Measurements from ENCODE around the gene INPP4B.

The INPP4B gene

DNA sequence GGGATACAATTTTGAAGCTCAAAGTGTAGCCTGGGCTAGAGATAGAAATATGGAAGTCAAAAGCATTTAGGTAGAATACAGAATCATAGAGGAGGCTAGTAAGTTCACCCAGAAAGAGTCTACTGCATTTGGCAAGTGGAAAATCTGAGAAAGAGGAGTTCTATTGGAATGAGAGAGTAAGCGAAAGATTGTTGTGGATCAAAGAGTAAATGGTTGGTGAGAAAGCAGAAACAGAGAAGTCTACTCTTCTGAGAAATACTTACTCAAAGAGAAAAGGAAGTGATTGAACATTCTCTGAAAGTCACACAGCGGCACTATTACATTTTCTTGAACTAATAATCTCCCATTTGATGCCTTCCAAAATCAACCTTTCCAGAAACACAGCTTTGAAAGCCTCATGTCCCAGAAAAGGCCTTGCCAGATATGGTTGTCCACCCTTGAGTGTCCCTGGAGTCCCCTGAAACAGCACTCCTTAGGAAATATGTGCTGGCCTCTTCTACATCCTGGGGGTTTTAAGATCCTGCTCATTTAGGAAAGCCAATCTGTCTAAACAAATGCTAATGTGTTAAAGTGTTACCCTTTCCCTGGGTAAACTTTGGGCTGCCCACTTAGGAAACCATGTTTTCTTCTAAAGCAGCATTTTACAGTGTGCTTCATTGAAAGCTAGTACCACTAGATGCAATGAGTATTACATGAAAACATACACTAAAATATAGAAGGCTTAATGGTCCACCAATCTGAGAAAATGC is 132.6 kb downstream of the INPP4B start:
- H3K27me3 ChIP-seq (replicated peaks; ENCODE audit: control insufficient read depth, insufficient read depth, low read length): no peaks in the 10 kb centered on the region
- TF ChIP-seq, protein P1, sequence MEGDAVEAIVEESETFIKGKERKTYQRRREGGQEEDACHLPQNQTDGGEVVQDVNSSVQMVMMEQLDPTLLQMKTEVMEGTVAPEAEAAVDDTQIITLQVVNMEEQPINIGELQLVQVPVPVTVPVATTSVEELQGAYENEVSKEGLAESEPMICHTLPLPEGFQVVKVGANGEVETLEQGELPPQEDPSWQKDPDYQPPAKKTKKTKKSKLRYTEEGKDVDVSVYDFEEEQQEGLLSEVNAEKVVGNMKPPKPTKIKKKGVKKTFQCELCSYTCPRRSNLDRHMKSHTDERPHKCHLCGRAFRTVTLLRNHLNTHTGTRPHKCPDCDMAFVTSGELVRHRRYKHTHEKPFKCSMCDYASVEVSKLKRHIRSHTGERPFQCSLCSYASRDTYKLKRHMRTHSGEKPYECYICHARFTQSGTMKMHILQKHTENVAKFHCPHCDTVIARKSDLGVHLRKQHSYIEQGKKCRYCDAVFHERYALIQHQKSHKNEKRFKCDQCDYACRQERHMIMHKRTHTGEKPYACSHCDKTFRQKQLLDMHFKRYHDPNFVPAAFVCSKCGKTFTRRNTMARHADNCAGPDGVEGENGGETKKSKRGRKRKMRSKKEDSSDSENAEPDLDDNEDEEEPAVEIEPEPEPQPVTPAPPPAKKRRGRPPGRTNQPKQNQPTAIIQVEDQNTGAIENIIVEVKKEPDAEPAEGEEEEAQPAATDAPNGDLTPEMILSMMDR (IDR thresholded peaks at IDR 0.05; ENCODE audit: insufficient read depth, low read length, poor library complexity, severe bottlenecking): no peak
- no peak overlapping the region for H3K4me3 ChIP-seq (replicated peaks; ENCODE audit: low read depth, low read length)
- DNase-seq (ENCODE audit: extremely low read depth, insufficient read length): no peak
- no peaks in the 10 kb centered on the region for H3K36me3 ChIP-seq (ENCODE audit: control insufficient read depth, insufficient read depth, low read length)

DNA sequence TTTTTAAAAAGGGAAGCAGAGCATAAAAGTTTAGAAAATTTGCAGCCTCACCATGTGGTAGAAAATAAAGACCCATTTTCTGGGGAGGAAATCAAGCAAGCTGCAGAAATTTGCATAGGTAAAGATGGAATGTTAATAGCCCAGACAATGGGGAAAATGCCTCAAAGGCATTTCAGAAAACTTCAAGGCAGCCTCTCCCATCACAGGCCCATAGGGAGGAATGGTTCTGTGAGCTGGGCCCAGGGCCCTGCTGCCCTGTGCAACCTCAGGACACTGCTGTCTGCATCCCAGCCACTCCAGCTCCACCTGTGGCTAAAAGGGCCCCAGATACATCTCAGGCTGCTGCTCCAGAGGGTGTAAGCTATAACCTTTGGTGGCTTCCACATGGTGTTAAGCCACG is 137.9 kb downstream of the INPP4B start:
- Histone ChIP-seq H3K36me3 (ENCODE audit: control insufficient read depth, insufficient read depth, low read length) (no peaks in the 10 kb centered on the region), H3K4me3 (replicated peaks; ENCODE audit: low read depth, low read length) (no peak overlapping the region), H3K27me3 (replicated peaks; ENCODE audit: control insufficient read depth, insufficient read depth, low read length) (no peaks in the 10 kb centered on the region)
- TF ChIP-seq, protein P1 (IDR thresholded peaks at IDR 0.05; ENCODE audit: insufficient read depth, low read length, poor library complexity, severe bottlenecking): no peak
- DNase-seq (ENCODE audit: extremely low read depth, insufficient read length): no peak

GRCh38 chr4:142707401-142707800 is 138.7 kb downstream of the INPP4B start:
- Histone ChIP-seq H3K27me3 (replicated peaks; ENCODE audit: control insufficient read depth, insufficient read depth, low read length) (no peaks in the 10 kb centered on the region), H3K36me3 (ENCODE audit: control insufficient read depth, insufficient read depth, low read length) (no peaks in the 10 kb centered on the region)
- DNase-seq (ENCODE audit: extremely low read depth, insufficient read length): no peak

DNA sequence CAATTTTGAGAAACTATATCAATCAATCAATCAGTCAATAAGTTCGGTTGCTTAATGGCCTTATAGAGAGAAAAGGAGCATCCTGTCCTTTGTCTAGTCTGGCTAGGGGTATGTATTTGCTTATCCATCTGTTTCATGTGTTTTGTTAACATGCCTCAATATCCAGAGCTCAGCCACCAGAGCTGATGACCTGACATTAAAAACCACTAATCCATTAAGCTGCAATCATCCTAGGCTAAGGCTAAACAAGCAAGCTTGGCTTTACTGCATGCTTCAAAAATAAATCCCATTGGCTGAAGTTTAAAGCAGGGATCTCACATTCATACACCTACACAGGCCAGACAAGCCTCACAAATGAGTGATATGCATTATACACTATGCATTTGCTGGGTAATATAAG is 139.7 kb downstream of the INPP4B start:
- H3K27me3 ChIP-seq (replicated peaks; ENCODE audit: control insufficient read depth, insufficient read depth, low read length): no peaks in the 10 kb centered on the region

More at GRCh38 chr4:142707401-142707800, 138.7 kb downstream of the INPP4B start:
- TF ChIP-seq, protein P1 (IDR thresholded peaks at IDR 0.05; ENCODE audit: insufficient read depth, low read length, poor library complexity, severe bottlenecking): no peak
- H3K4me3 ChIP-seq (replicated peaks; ENCODE audit: low read depth, low read length): no peak overlapping the region

GRCh38 chr4:142705820-142706219 is 140.3 kb downstream of the INPP4B start:
- DNase-seq (ENCODE audit: extremely low read depth, insufficient read length): no peak
- Histone ChIP-seq H3K27me3 (replicated peaks; ENCODE audit: control insufficient read depth, insufficient read depth, low read length) (no peaks in the 10 kb centered on the region), H3K4me3 (replicated peaks; ENCODE audit: low read depth, low read length) (no peak overlapping the region), H3K36me3 (ENCODE audit: control insufficient read depth, insufficient read depth, low read length) (no peaks in the 10 kb centered on the region)
- TF ChIP-seq, protein P1 (IDR thresholded peaks at IDR 0.05; ENCODE audit: insufficient read depth, low read length, poor library complexity, severe bottlenecking): no peak

More for the DNA sequence above, 139.7 kb downstream of the INPP4B start:
- H3K4me3 ChIP-seq (replicated peaks; ENCODE audit: low read depth, low read length): no peak overlapping the region
- H3K36me3 ChIP-seq (ENCODE audit: control insufficient read depth, insufficient read depth, low read length): no peaks in the 10 kb centered on the region
- TF ChIP-seq, protein P1 (IDR thresholded peaks at IDR 0.05; ENCODE audit: insufficient read depth, low read length, poor library complexity, severe bottlenecking): no peak
- DNase-seq (ENCODE audit: extremely low read depth, insufficient read length): no peak
